GM21381 (cell line): ENCODE measurements around the gene ETV1.
"Not testable (repeated sequence)": the region's sequence is repeated elsewhere in the genome, so short reads cannot be mapped to it uniquely, and the experiment has no call there.

ENCODE experiments used
- ATAC-seq: cut with Tn5 transposase; IDR thresholded peaks from one replicate; pipeline ENCODE4 v1.9.1; 2021; ENCODE audit warnings: mild to moderate bottlenecking, moderate library complexity; ENCODE audit not compliant: unreplicated experiment

ETV1 gene

DNA sequence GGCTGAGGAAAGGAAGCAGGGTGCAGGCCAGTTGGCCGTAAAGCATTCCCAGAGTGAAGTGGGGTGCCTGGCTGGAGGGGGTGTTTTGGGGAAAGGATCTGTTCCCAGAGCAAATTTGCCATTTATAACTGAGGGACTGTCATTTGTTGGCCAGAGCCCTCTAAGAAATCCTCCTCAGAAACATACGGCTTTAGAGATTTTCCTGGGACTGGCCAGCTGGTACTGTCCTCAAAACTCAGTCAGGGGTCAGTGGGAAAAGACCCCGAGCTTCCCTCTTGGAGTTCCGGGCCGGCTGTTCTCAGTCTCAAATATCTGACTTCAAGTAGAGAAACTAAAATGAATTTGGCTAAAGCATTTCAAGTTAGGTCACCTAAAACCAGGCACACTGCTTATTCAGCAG, 55.9 kb downstream of the ETV1 start:
- no peak for ATAC-seq

DNA sequence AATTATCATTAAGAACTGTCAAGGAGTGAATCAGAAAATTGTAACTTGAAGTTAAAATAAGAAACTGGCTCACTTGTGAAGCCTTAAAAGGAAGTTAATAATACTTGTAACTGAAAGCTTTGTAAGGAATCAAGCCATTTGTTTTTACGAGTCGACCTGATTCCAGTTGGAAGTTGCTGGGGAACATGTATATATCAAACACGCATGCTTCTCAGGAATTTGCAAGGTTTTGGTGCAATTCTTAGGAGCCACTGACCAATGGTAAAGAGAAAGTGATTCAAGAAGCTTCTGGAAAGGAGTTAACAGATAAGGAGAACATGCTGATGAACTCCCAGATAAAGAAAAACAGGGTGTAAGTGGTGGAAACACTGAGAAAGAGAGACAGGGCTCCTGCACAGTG, 56.4 kb downstream of the ETV1 start:
- no peak for ATAC-seq

DNA sequence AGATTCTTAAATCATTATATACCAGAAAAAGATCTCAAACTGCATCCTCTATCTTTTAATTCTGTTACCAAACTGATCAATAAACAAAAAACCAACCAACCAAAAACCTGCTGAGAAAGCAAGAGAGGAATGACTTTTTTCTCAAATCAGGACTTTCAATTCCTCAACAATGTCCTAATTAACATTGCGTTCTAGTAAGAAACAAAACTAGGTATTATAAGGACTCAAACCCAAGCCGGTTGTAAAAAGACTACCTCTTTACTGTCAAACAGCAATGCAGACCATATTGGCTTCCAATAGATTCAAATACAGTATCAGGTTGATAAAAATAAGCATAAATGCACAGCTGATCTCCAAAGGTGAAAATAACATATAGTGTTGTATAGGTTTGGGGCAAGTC, 57.3 kb downstream of the ETV1 start:
- no peak for ATAC-seq

DNA sequence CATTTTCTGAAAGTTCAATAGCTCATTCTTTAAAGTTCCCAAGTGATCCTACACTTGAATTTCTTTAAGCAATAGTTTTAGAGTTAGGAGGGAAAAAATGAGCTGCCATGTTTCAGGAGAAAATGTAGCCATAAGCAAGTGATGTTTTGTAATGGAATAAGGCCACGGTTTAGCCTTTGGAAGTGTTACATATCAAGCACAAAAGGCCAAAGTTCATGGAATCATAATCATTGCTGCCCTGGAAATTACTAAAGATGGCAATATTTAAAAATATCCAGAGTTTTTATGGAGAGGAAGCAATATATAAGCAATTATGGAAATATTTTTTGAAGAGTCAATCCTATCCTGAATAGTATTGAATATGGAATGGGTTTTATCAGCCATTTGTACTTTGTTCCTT, 68.4 kb downstream of the ETV1 start:
- no peak for ATAC-seq

DNA sequence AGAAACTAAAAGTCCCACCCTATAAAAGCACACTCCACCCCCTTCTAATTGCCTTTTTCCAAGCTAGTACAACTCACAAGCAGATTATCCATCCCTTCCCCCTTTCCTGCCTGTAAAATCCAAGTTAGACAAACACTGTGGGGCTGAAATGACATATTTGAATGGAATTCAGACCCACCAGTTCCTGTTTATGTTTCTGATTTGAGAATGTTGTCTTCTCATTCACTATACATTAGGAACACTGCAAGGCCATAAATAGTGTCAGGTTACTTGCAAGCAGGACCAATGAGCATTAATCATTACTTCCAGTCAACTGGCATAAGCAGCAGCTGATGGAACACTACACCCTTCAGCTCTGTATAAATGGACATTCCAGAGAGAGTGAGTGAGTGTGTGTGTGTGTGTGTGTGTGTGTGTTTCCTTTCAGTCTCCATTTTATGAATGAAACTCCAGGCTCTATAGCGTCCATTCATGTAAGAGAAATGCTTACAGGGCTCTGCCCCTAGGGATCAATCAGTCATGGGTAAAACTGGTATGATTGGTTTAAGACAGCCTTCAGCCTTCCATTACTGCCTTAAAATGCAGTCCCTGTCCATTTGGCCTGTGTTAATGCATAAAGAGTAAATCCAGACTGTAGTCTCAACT, 69.3 kb downstream of the ETV1 start:
- no peak for ATAC-seq

DNA sequence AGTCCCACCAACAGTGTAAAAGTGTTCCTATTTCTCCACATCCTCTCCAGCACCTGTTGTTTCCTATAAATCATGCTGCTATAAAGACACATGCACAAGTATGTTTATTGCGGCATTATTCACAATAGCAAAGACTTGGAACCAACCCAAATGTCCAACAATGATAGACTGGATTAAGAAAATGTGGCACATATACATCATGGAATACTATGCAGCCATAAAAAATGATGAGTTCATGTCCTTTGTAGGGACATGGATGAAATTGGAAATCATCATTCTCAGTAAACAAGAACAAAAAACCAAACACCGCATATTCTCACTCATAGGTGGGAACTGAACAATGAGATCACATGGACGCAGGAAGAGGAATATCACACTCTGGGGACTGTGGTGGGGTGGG, 71.1 kb downstream of the ETV1 start:
- ATAC-seq: not testable (repeated sequence)

DNA sequence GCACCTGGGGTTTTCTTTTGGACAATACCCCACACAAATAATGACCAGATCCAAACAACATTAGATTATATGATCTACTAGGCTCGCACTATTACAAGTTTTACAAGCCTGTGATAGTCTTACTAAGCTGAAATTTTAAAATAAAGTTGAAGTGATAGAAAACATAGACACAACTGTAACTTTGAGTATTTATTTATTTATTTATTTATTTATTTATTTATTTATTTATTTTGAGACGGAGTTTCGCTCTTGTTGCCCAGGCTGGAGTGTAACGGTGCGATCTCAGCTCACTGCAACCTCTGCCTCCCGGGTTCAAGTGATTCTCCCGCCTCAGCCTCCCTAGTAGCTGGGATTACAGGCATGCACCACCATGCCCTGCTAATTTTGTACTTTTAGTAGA, 72.4 kb downstream of the ETV1 start:
- not testable (repeated sequence) for ATAC-seq

DNA sequence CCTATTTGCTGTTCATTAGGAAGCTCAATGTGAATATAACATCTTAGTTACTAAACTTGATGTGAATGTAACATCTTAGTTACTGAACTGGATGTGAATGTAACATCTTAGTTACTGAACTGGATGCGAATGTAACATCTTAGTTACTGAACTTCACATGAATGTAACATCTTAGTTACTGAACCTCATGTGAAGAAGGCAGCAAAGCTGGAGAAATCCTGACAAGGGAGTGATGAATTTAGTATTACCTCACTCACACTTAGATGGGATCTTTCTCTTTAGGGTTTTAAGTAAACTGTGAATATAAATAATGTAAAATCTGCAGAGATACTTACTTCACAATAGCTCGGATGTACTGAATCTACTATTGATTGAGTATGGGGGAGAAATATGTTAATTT, 73.6 kb downstream of the ETV1 start:
- ATAC-seq: no peak

DNA sequence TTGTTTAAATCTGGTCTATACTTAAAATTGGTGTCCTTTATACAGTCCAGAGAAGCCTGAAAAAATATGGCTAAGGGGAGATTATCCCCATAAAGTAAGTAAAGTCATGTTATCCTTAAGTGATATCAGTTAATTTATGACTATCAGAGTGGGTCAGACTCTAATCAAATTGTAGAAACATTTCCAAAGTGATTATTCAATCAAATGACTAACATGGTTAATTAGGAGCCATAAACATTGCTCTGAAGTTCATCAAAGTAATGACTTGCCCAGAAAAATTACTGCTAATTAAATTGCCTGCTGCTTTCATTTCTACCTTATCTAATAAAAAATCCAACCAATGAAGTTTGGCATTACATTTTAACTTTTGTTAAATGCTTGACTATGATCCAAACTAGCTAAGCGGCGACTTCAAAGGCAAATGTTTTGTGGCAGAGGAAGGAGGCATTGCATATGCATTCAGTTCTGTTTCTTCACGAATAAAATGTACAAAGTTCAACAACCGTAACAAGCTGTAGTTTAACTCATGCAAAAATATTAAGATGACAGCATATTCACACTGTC, 76.7 kb downstream of the ETV1 start:
- ATAC-seq: no peak

DNA sequence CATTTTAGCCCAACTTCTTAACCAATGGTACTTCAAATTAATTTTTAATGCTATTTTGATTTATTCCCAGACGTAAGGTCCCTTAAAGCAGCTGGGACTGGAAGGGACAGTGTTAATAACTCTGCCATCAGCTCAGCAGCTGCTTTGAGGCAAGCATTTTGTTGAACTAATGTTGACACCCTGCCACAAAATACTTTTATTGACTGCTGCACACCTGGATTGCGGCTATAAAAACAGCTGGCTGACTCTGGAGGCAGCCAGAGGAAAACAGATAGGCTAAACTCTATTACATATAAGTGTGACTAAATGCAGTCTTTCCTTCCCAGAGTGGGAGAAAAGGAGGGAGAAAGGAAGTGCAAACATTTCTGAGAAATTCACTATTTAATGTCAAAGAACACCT, 77.6 kb downstream of the ETV1 start:
- no peak for ATAC-seq

DNA sequence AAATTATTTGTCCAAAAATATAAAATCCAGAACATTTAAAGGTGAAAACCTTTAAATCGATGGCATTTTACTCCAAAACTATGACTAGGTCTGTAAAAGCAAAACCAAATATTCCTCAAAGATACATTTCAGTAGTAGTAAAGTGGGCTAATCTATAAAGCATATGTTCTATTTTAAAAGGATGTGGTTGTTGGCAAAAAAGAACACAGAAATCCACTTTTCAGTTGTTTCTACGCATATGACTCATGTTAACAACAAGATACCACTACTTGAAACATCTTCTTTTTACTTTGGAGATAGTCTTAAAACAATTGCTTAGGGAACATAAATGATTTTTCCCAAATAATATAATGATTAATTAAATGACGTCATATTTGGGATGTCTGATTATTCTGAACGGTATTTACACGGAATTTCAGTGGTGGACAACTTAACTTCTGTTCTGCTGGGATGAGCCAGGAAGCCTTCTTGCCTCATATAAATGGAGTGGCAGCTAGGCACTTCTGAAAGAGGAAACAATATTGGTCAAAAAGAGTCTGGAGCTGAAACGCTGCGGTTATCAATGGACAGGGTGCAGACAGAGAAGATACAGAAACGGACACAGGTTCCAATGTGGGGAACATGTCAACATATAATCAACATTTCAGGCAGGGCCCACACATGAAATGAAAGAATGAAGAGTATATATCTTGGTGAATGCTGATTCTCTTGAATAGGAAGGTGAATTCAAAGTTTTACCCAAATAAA, 78.5 kb downstream of the ETV1 start:
- no peak for ATAC-seq

DNA sequence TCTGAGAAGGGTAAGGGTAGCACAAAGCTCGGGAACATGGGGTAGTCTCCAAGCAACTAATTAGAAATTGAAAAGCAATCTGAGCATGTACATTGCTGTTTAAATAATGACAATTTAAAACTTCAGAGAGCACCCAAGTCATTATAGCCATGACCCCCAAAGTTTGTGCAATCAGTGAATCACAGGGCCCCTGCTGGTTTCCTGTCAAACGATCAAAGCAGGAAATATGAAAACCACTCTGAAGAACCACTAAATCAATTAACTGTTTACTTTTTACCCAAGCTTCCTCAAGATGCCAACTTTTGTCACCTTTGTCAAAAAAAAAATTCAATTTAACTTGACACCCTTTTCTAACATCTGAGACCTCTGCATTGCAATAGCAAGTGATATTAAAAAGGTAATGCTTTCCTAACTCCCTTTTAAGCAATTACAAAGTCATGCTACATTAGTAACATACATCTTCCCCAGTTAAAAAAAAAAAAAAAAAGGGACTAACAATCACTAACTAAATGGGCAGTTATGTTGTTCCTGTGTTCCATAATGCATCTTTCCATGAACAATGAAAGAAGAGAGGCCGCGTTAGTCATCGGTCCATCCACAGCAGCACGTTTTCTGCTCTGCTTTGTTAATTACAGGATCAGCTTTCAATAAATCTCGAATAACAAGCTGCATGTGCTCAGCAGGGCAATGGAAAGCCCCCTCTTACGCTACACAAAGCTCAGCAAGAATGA, 80.6 kb downstream of the ETV1 start:
- ATAC-seq: no peak

DNA sequence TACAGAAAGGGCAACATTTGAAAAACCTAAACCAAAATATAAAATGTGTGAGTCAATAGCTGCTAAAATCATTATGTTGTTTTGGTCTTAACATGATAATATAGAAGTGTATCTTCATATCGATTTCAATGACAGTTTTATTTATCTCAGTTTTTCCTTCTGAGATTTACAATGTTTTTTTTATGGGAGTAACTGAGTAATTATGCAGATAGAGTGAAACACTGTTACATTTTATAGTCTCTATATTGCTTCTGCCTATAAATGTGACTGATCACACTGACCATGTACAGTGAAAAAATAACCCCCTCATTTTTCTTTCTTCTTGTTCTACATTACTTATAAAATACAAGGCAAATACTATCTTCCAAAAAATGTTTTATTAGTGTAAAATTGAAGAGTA, 81.6 kb downstream of the ETV1 start:
- no peak for ATAC-seq

DNA sequence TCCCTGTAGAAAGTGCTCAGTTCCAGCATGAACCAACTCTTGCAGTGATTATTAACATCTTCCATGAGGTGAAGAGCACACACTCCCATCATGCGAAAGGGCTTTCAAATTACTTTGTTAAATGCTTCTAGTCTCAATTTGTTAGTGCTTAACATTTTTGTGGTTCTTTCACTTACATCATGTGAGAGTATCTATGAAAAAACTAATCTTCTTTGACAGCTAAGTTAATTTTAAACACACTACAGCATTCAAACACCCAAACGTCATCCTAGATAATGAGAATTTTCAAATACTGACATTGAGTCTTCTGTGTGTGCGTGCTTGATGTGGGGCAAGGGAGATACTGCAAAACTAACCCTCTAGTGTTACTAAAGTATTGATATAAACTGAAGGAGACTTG, 84.8 kb downstream of the ETV1 start:
- no peak for ATAC-seq

DNA sequence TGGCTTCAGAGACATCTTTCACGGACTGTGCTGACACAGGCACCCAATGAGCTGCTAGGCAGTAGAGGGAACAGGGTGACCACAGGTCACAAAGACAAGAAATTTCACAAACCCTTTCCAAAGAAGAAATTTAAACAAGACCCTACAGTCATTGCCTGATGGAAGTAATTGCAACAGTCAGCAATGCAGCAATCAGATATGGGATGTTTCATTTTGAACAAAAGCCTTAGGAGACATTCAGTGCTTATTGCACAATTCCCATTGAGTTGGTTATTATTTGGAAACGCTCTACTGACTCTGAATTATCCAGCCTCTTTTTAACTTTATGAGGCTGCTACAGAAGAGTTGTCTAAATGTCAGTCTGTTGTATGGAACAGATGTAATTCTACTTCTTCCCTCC, 85.5 kb downstream of the ETV1 start:
- no peak for ATAC-seq

DNA sequence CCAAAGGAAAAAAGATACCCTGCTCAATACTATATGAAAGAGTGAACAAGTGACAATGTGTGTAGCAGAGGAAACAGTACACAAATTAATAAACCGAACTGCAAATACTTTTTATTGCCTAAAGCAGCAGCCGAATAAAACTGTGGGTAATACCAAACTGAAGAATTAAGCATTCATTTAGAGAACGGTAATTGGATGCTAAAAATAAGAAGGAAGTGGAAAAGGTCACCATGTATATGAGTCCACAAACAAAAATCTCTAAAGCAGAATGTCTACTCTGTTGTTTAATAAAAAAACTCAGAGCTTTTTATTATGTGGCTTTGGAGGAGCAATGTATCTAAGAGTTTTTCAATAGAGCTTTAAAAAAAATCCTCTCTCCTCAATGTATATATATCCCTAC, 87.9 kb downstream of the ETV1 start:
- no peak for ATAC-seq

DNA sequence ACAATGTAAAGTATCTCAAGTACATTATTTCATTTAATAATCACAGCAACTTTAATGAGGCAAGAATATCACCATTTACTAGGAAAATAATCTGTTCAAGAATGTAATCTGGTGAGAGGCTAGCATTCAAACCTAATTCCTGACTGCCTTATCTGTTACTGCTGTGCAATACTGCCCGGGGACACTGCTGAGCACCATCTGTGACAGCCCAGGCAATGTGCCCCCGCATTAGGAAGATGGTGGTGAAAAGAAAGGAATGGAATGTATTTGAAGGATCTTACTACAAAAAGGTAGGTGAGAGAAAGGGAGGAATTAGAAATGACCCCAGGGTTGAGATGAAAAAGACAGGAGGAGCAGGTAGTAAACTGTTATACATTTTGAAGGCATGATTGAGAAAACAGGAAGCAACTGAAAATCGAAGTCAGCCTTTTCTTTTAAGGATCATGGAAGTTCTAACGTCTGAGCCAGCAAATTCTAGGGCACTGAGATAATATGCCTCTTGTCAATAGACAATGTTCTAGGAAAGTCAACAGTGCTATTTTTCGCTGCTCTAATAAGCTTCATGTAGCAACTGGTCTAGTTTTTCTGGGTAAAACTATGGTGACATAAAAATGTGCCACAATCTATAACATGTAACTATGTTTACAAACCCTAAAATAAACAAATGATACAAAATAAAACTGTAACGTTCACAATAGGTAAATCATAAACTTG, 90.4 kb downstream of the ETV1 start:
- no peak for ATAC-seq

DNA sequence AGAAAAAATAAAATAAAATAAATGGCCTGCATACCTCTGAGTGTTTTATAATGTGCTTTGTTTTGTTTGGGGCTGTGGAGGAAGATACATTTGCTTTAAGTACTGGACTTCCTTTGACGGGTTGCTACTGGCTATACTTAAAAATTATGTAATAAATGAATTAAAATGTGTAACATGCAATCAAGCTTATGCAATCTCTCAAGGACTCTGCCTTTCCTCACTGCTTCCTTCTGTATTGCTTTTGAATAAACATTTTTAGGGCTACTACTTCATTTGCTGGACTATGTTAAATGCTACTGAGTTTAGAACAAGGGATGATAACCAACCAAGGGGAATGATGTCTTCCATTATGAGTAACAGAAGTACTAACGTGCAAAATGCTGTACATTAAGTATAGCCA, 91.6 kb downstream of the ETV1 start:
- no peak for ATAC-seq

DNA sequence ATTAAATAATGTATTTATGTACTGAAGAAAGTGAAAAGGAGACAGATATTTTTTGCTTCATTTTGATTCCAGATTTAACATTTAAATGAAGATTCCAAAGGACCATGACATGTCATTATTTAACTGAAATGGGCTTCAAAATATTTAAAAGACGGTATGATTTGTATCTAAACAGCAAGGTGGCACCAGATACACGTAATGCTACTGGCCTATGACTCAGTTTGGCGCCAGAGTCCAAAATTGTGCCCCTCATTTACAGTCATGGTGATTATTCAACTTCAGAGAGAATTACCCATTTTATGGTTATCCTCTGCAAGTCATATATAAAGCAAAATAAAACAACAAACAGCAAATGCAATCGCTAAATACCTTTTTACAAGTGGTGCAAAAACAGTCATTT, 94.5 kb downstream of the ETV1 start:
- ATAC-seq: no peak

DNA sequence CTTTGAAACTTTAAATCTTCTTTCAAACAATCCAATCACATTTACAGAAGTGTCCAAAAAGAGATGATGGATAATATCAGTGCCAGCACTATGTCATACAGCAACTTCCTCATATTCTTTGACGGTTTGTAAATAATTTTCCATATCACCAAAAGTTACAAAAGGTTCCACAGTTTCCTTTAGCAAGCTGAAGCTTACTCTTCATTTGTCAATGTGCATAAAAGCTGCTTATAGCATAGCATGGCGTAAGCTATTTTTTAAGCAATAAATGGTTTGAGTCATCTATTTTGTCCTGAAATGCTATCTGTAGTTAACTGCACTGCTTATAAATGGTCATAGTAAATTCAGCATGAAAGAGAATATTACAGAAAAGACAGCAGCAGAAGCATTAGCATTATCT, 95.1 kb downstream of the ETV1 start:
- no peak for ATAC-seq

DNA sequence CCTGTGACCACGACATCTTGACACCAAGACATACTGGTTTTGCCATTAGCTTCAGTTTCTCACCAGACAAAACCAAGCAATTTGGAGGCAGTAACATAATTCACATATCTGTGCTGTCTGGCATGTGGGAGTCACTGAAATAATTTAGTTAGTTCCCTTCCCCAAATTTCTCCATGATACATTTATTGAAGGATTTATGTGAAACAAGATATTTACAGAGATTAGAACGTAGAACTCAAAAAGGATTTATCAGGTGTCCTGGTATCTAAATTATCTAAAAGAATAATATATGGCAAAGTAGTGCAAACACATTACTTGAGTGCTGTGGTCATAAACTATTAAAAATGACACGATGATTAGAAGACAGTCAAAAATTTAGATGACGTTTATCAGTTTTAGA, 98.7 kb downstream of the ETV1 start:
- no peak for ATAC-seq
